ENCODE results near the gene HSP90B1. TPM values are rescaled to one million over a fixed set of nuclear protein-coding genes. Genes with fewer than 3 reads are reported as not detected.

Gene HSP90B1
- polyA plus RNA-seq, 1 of the 3 experiments (the other 2 are of a cell fraction) = 420 TPM

- Histone ChIP-seq H3K9ac (no peak overlapping the region), H3K27me3 (ENCODE audit: insufficient read depth) (no peaks in the 10 kb centered on the region), H3K4me1 (ENCODE audit: control insufficient read depth in 1 of 2, insufficient read depth in 2 of 2, low read depth in 1 of 2, low read length in 1 of 2) (peaks cover 6% of the 10 kb centered on the region in 2 experiments), H3K79me2 (ENCODE audit: insufficient read depth) (peaks cover 49% of the 10 kb centered on the region), H3K4me3 (ENCODE audit: low read depth in 2 of 2, low read length in 1 of 2) (no peak overlapping the region), H3F3A (replicated peaks; ENCODE audit: insufficient read depth) (peaks cover 20% of the 10 kb centered on the region), H3K36me3 (replicated peaks in 1 of 2; ENCODE audit: control insufficient read depth in 1 of 2, insufficient read depth in 2 of 2, low read length in 1 of 2) (peaks cover 0 to 3% of the 10 kb centered on the region in 2 experiments), H3K9me2 (no peaks in the 10 kb centered on the region), H3K4me2 (no peak overlapping the region), H2AFZ (ENCODE audit: low read depth) (no peak overlapping the region), H3K9me3 (no peaks in the 10 kb centered on the region), H4K20me1 (ENCODE audit: insufficient read depth) (no peaks in the 10 kb centered on the region), H3K27ac (ENCODE audit: low read depth in 2 of 2, low read length in 1 of 2) (no peak overlapping the region)
- TF ChIP-seq POLR2AphosphoS5 (IDR thresholded peaks at IDR 0.05; ENCODE audit: low read depth, low read length) (no peak), REST (IDR thresholded peaks at IDR 0.05; ENCODE audit: low read depth, low read length) (no peak), NFIC (IDR thresholded peaks at IDR 0.05; ENCODE audit: borderline replicate concordance) (no peak), SIN3A (IDR thresholded peaks at IDR 0.05; ENCODE audit: borderline replicate concordance, low read depth, low read length) (no peak), GATA2 (CRISPR knock-in tag; IDR thresholded peaks at IDR 0.05) (no peak), IRF3 (IDR thresholded peaks at IDR 0.05; ENCODE audit: low read depth, low read length) (no peak), RXRA (IDR thresholded peaks at IDR 0.05; ENCODE audit: borderline replicate concordance, low read depth) (no peak), TEAD4 (IDR thresholded peaks at IDR 0.05; ENCODE audit: borderline replicate concordance, insufficient read depth) (no peak), MXI1 (IDR thresholded peaks at IDR 0.05; ENCODE audit: low read depth, low read length) (no peak), CHD2 (IDR thresholded peaks at IDR 0.05; ENCODE audit: low read length, partially characterized antibody) (no peak), TAF1 (IDR thresholded peaks at IDR 0.05; ENCODE audit: borderline replicate concordance, low read depth, low read length) (no peak), FOXJ3 (CRISPR knock-in tag; IDR thresholded peaks at IDR 0.05) (no peak), MEF2A (IDR thresholded peaks at IDR 0.05; ENCODE audit: borderline replicate concordance, low read depth) (no peak), RCOR1 (IDR thresholded peaks at IDR 0.05; ENCODE audit: low read length) (no peak), MAX (IDR thresholded peaks at IDR 0.05; ENCODE audit: low read depth) (no peak), ELF1 (IDR thresholded peaks at IDR 0.05) (no peak)
- WGBS (ENCODE audit: low lambda C conversion rate) = 94% methylated on average over 1 of the region's 1 CpG
- POLR2A ChIA-PET = no interaction called here
- CTCF ChIA-PET = interaction anchor here (0.9 to 2.3 kb wide), 2 partner anchors 11 to 147 kb away, joined by 3 to 12 read pairs; no protein-coding TSS in a partner anchor
- DNase-seq = no peak
Measured at GRCh38 chr12:103962493-103962892, 32.3 kb downstream of the HSP90B1 start.
